ENCODE measurements around the gene TBC1D20. TPM values are rescaled to one million over a fixed set of nuclear protein-coding genes. Genes with fewer than 3 reads are reported as not detected.
"Not testable (repeated sequence)": the region's sequence is repeated elsewhere in the genome, so short reads cannot be mapped to it uniquely, and the experiment has no call there.

Gene TBC1D20
- polyA plus RNA-seq, 3 donors = 11.6 to 27.3 (median 25.0) TPM

- WGBS, 3 donors = 78 to 90% (median 86%) methylated on average over 6 of the region's 6 CpGs
- H3K27ac ChIP-seq (ENCODE audit: low read depth, low read length) = no peak overlapping the region
Measured at GRCh38 chr20:397432-398237, 64.7 kb downstream of the TBC1D20 start.

GRCh38 chr20:396619-397431 lies 65.5 kb downstream of the TBC1D20 start:
- H3K27ac ChIP-seq (ENCODE audit: low read depth, low read length) = no peak overlapping the region
- 70 to 94% (median 89%) methylated on average over 4 of the region's 4 CpGs for WGBS, 3 donors

- WGBS, 3 donors = 92 to 97% (median 93%) methylated on average over 24 of the region's 24 CpGs
Measured at GRCh38 chr20:396252-396618, 66.1 kb downstream of the TBC1D20 start.

GRCh38 chr20:393296-393695 lies 69.0 kb downstream of the TBC1D20 start:
- WGBS, 3 donors = 92 to 96% (median 95%) methylated on average over 2 of the region's 2 CpGs
- not testable (repeated sequence) for H3K27ac ChIP-seq (ENCODE audit: low read depth, low read length)

More at GRCh38 chr20:396252-396618, 66.1 kb downstream of the TBC1D20 start:
- H3K27ac ChIP-seq (ENCODE audit: low read depth, low read length) = no peak overlapping the region

- 92 to 95% (median 94%) methylated on average over 29 of the region's 29 CpGs for WGBS, 3 donors
- H3K27ac ChIP-seq (ENCODE audit: low read depth, low read length) = no peak overlapping the region
Measured at GRCh38 chr20:391041-391711, 71.2 kb downstream of the TBC1D20 start.

- 75 to 89% (median 87%) methylated on average over 6 of the region's 6 CpGs for WGBS, 3 donors
- H3K27ac ChIP-seq (ENCODE audit: low read depth, low read length) = no peak overlapping the region
Measured at GRCh38 chr20:389220-389619, 73.1 kb downstream of the TBC1D20 start.

GRCh38 chr20:388034-388994 lies 74.0 kb downstream of the TBC1D20 start:
- H3K27ac ChIP-seq (ENCODE audit: low read depth, low read length) = no peak overlapping the region
- WGBS, 3 donors = 87 to 92% (median 90%) methylated on average over 21 of the region's 21 CpGs

GRCh38 chr20:387520-387919 lies 74.8 kb downstream of the TBC1D20 start:
- H3K27ac ChIP-seq (ENCODE audit: low read depth, low read length) = no peak overlapping the region
- WGBS, 3 donors = 95 to 98% (median 97%) methylated on average over 3 of the region's 3 CpGs

- 95 to 97% (median 95%) methylated on average over 8 of the region's 8 CpGs for WGBS, 3 donors
- H3K27ac ChIP-seq (ENCODE audit: low read depth, low read length) = not testable (repeated sequence)
Measured at GRCh38 chr20:386634-387033, 75.7 kb downstream of the TBC1D20 start.

Other genes starting within 250 kb of the TBC1D20 start
- not detected for gene DEFB129, start 235.3 kb downstream of the TBC1D20 start, polyA plus RNA-seq
- gene DEFB132, start 204.8 kb downstream of the TBC1D20 start, polyA plus RNA-seq = 1 to 10 TPM in 2 of 3 donors, under 1 TPM in 1; 0.06 to 1.9 (median 1.2) TPM
- 1 to 10 TPM; 3.4 to 6.2 (median 3.5) TPM for gene C20orf96, start 171.8 kb downstream of the TBC1D20 start, polyA plus RNA-seq
- 1 to 10 TPM; 4.1 to 8.9 (median 7.8) TPM for gene ZCCHC3, start 165.0 kb downstream of the TBC1D20 start, polyA plus RNA-seq
- 1 to 10 TPM; 2.1 to 3.3 (median 2.4) TPM for gene SOX12, start 137.0 kb downstream of the TBC1D20 start, polyA plus RNA-seq
- gene NRSN2, start 115.4 kb downstream of the TBC1D20 start, polyA plus RNA-seq = 10 to 100 TPM in 2 of 3 donors, 1 to 10 TPM in 1; 9.8 to 26.4 (median 21.6) TPM
- gene TRIB3, start 81.8 kb downstream of the TBC1D20 start, polyA plus RNA-seq = 10 to 100 TPM in 1 of 3 donors, 1 to 10 TPM in 2; 5.4 to 12.9 (median 7.9) TPM
- gene RBCK1, start 54.2 kb downstream of the TBC1D20 start, polyA plus RNA-seq = 10 to 100 TPM; 58.7 to 81.0 (median 65.6) TPM
- 10 to 100 TPM; 24.3 to 37.1 (median 29.4) TPM for gene CSNK2A1, start 81.3 kb upstream of the TBC1D20 start, polyA plus RNA-seq
- 1 to 10 TPM in 2 of 3 donors, under 1 TPM in 1; 0.35 to 8.2 (median 4.5) TPM for gene TCF15, start 147.8 kb upstream of the TBC1D20 start, polyA plus RNA-seq
- gene SRXN1, start 190.7 kb upstream of the TBC1D20 start, polyA plus RNA-seq = 10 to 100 TPM; 13.3 to 26.1 (median 20.7) TPM
- under 1 TPM in 1 of 3 donors, not detected in 2; 0.05 TPM for gene SCRT2, start 213.3 kb upstream of the TBC1D20 start, polyA plus RNA-seq

All from adipose tissue (tissue), 3 donors.